Endothelial cell of umbilical vein (primary cell): ENCODE measurements around the gene PGP.

Experiments
- CTCF ChIP-seq, 2 donors: IDR thresholded peaks; 1 replicate in 1 of 2; 2 replicates in 1 of 2; pipeline ENCODE4 v1.5.1; 2011; ENCODE audit warnings: low read length in 2 of 2, mild to moderate bottlenecking in 2 of 2, moderate library complexity in 2 of 2, control low read depth in 1 of 2, inconsistent platforms in 1 of 2, low read depth in 1 of 2; ENCODE audit not compliant: insufficient read depth in 1 of 2; ENCODE audit errors: extremely low read depth in 1 of 2
- EZH2 ChIP-seq: IDR thresholded peaks from 2 replicates; pipeline ENCODE4 v1.6.1; 2012; ENCODE audit warnings: borderline replicate concordance, low read depth, mild to moderate bottlenecking, moderate library complexity, low read length, inconsistent platforms; ENCODE audit not compliant: severe bottlenecking
- JUN ChIP-seq: IDR thresholded peaks from 2 replicates; pipeline ENCODE4 v1.6.1; 2011; ENCODE audit warnings: borderline replicate concordance, low read depth; ENCODE audit not compliant: insufficient read length, insufficient read depth
- MAX ChIP-seq: IDR thresholded peaks from 2 replicates; pipeline ENCODE4 v1.6.1; 2011; ENCODE audit not compliant: insufficient read depth, insufficient read length
- POLR2AphosphoS5 ChIP-seq: IDR thresholded peaks from 2 replicates; pipeline ENCODE4 v1.6.1; 2012; ENCODE audit warnings: low read depth, mild to moderate bottlenecking, control low read depth, low read length, moderate library complexity; ENCODE audit not compliant: insufficient read depth

DNA sequence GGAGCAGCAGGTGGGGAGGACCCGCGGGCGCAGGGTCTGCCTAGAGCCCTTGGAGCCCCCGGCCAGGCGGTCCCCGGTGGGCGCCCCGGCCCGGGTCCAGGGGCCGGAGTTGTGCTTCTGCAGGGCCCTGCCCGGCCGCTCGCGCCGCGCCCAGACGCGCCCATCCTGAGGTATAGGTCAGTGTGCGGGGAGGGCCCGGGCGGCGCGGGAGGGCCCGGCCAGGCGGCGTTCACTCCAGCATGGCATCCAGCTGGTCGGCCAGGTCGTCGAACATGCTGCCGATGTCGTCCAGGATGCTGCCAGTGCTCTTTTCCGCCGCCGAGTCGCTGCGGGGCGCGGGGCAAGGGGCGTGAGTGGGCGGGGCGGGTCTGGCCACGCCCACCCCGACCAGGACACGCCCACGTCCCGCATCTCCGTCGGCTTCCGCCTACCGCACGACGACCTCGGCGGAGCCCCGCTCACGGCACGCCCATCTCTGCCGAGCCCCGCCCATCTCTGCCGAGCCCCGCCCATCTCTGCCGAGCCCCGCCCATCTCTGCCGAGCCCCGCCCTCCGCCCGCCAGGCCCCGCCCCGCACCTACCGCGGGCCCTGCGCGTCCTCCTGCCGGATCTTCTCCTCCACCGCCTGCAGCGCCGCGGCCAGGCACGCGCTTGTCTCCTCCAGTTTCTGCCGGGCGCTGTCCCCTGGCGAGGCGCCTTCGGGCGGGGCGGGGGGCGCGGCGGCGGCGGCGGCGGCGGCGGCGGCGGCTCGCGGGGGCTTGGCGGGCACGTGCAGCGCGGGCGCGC is 36.1 kb downstream of the PGP start:
- no peak for TF ChIP-seq JUN
- no peak for TF ChIP-seq CTCF (IDR thresholded peaks at IDR 0.05; ENCODE audit: extremely low read depth in 1 of 2, insufficient read depth in 1 of 2, low read depth in 1 of 2, low read length in 2 of 2)
- no peak for TF ChIP-seq EZH2
- TF ChIP-seq MAX: no peak
- TF ChIP-seq POLR2AphosphoS5: no peak
